H1 (cell line): ENCODE measurements around the gene RARB. TPM values are rescaled to one million over a fixed set of nuclear protein-coding genes. Genes with fewer than 3 reads are reported as not detected.

ENCODE experiments used
- CBX5 ChIP-seq: fragments of 300-800, 300-1000 bp; sonication (generic); IDR thresholded peaks from 2 replicates; pipeline ENCODE4 v1.7.1; 2016; ENCODE audit warnings: antibody characterized with exemption, low read length, low read depth
- FOSL1 ChIP-seq: IDR thresholded peaks from 2 replicates; pipeline ENCODE4 v1.6.1; 2011; ENCODE audit warnings: mild to moderate bottlenecking, low read depth, low read length, moderate library complexity; ENCODE audit not compliant: insufficient read depth
- JUND ChIP-seq: IDR thresholded peaks from 2 replicates; pipeline ENCODE4 v1.6.1; 2011; ENCODE audit warnings: mild to moderate bottlenecking, improper control_type of control experiment, low read length
- POU5F1 ChIP-seq: IDR thresholded peaks from 2 replicates; pipeline ENCODE4 v1.6.1; 2011; ENCODE audit warnings: low read depth, mild to moderate bottlenecking, low read length, moderate library complexity
- RBBP5 ChIP-seq: IDR thresholded peaks from 2 replicates; pipeline ENCODE4 v1.7.1; 2012; ENCODE audit warnings: low read depth, mild to moderate bottlenecking, inconsistent platforms, low read length, moderate library complexity, borderline replicate concordance
- SIN3A ChIP-seq, 2 experiments: IDR thresholded peaks in 1 of 2; conservative IDR thresholded peaks in 1 of 2; 2 replicates each; pipeline ENCODE4 v1.6.1; 2011 to 2012; ENCODE audit warnings: low read length in 2 of 2, improper control_type of control experiment in 1 of 2, low read depth in 1 of 2, mild to moderate bottlenecking in 1 of 2
- SRF ChIP-seq: IDR thresholded peaks from 2 replicates; pipeline ENCODE4 v1.6.1; 2011; ENCODE audit warnings: mild to moderate bottlenecking, low read depth, low read length, moderate library complexity
- TAF7 ChIP-seq: optimal IDR thresholded peaks from 2 replicates; pipeline ENCODE3; 2011; ENCODE audit warnings: low read depth, mild to moderate bottlenecking, inconsistent platforms, low read length, moderate library complexity, borderline replicate concordance
- polyA plus RNA-seq, 7 experiments: library from polyadenylated mRNA; depleted of rRNA in 3 of 7; stranded (reverse) in 5 of 7; unstranded in 2 of 7; fragments of >200 nt in 5 of 7; fragments of 200-250 nt in 2 of 7; gene quantifications; 1 replicate in 5 of 7; 2 replicates in 1 of 7; 4 replicates in 1 of 7; pipeline versions ENCODE4 v1.2.1 to v1.2.3, GENCODE V29; 2011 to 2013; ENCODE audit warnings: missing spikeins in 2 of 7, mixed read lengths in 2 of 7
- total RNA-seq: library from RNA; stranded (reverse); fragmentation: NEBNext Ultra II Directional; extraction: Animal tissue kit (Norgen Biotek cat#: 25700); gene quantifications from 2 replicates; pipeline ENCODE4 v1.2.1, GENCODE V29; 2021
- TF ChIP-seq, protein P1 (sequence below): fragments of 300-600 bp; sonication (generic); IDR thresholded peaks from 2 replicates; pipeline ENCODE4 v1.7.1; 2012; ENCODE audit warnings: low read length, moderate library complexity, mild to moderate bottlenecking, inconsistent platforms; ENCODE audit not compliant: insufficient replicate concordance
- TF ChIP-seq, protein P2 (sequence below): IDR thresholded peaks from 2 replicates; pipeline ENCODE4 v1.6.1; 2011; ENCODE audit warnings: low read depth, mild to moderate bottlenecking, low read length; ENCODE audit not compliant: insufficient read depth

Gene RARB
- total and polyA plus RNA-seq, 2 of the 8 experiments (the other 6 are each of a cell fraction or from before 2014, with no cell fraction given) = 0.15 to 0.22 TPM

DNA sequence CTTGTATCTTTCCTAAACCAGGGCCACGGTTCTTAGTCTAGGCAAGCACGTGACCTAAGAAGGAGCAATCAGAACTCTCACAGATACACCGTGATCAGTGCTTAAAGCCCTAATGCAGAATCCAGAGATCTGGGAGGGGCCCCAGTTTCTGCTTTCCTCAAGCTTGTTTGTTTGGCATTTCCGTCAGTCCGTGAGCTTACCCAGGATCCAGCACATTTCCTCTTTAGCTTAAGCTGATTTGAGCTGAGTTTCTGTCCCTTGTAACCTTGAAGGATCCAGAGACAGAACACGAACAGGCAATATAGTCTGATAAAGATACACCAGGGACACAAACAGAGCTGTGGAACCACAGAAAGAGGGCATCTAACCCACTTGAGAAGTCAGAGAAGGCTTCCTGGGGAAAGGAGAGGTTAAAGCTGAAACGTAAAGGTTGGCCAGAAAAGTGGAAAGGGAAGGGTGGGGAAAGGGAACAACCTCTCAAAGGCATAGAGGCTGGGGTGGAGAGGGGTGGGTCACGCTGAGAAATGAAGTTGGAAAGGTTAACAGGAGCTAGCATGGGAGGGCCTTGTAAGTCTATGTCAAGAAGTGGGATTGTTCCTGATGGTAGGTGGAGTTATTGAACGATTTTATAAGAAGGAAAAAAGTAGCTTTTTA, 42.1 kb upstream of the RARB start (continued):
- TF ChIP-seq, protein P1, sequence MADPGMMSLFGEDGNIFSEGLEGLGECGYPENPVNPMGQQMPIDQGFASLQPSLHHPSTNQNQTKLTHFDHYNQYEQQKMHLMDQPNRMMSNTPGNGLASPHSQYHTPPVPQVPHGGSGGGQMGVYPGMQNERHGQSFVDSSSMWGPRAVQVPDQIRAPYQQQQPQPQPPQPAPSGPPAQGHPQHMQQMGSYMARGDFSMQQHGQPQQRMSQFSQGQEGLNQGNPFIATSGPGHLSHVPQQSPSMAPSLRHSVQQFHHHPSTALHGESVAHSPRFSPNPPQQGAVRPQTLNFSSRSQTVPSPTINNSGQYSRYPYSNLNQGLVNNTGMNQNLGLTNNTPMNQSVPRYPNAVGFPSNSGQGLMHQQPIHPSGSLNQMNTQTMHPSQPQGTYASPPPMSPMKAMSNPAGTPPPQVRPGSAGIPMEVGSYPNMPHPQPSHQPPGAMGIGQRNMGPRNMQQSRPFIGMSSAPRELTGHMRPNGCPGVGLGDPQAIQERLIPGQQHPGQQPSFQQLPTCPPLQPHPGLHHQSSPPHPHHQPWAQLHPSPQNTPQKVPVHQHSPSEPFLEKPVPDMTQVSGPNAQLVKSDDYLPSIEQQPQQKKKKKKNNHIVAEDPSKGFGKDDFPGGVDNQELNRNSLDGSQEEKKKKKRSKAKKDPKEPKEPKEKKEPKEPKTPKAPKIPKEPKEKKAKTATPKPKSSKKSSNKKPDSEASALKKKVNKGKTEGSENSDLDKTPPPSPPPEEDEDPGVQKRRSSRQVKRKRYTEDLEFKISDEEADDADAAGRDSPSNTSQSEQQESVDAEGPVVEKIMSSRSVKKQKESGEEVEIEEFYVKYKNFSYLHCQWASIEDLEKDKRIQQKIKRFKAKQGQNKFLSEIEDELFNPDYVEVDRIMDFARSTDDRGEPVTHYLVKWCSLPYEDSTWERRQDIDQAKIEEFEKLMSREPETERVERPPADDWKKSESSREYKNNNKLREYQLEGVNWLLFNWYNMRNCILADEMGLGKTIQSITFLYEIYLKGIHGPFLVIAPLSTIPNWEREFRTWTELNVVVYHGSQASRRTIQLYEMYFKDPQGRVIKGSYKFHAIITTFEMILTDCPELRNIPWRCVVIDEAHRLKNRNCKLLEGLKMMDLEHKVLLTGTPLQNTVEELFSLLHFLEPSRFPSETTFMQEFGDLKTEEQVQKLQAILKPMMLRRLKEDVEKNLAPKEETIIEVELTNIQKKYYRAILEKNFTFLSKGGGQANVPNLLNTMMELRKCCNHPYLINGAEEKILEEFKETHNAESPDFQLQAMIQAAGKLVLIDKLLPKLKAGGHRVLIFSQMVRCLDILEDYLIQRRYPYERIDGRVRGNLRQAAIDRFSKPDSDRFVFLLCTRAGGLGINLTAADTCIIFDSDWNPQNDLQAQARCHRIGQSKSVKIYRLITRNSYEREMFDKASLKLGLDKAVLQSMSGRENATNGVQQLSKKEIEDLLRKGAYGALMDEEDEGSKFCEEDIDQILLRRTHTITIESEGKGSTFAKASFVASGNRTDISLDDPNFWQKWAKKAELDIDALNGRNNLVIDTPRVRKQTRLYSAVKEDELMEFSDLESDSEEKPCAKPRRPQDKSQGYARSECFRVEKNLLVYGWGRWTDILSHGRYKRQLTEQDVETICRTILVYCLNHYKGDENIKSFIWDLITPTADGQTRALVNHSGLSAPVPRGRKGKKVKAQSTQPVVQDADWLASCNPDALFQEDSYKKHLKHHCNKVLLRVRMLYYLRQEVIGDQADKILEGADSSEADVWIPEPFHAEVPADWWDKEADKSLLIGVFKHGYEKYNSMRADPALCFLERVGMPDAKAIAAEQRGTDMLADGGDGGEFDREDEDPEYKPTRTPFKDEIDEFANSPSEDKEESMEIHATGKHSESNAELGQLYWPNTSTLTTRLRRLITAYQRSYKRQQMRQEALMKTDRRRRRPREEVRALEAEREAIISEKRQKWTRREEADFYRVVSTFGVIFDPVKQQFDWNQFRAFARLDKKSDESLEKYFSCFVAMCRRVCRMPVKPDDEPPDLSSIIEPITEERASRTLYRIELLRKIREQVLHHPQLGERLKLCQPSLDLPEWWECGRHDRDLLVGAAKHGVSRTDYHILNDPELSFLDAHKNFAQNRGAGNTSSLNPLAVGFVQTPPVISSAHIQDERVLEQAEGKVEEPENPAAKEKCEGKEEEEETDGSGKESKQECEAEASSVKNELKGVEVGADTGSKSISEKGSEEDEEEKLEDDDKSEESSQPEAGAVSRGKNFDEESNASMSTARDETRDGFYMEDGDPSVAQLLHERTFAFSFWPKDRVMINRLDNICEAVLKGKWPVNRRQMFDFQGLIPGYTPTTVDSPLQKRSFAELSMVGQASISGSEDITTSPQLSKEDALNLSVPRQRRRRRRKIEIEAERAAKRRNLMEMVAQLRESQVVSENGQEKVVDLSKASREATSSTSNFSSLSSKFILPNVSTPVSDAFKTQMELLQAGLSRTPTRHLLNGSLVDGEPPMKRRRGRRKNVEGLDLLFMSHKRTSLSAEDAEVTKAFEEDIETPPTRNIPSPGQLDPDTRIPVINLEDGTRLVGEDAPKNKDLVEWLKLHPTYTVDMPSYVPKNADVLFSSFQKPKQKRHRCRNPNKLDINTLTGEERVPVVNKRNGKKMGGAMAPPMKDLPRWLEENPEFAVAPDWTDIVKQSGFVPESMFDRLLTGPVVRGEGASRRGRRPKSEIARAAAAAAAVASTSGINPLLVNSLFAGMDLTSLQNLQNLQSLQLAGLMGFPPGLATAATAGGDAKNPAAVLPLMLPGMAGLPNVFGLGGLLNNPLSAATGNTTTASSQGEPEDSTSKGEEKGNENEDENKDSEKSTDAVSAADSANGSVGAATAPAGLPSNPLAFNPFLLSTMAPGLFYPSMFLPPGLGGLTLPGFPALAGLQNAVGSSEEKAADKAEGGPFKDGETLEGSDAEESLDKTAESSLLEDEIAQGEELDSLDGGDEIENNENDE = no peak
- TF ChIP-seq SRF (no peak), RBBP5 (no peak), TAF7 (no peak), FOSL1 (no peak), JUND (no peak), POU5F1 (no peak), CBX5 (no peak), SIN3A (conservative IDR thresholded peaks at IDR 0.05 in 1 of 2, IDR thresholded peaks at IDR 0.05 in 1 of 2; ENCODE audit: low read depth in 1 of 2, low read length in 2 of 2) (no peak)
- TF ChIP-seq, protein P2, sequence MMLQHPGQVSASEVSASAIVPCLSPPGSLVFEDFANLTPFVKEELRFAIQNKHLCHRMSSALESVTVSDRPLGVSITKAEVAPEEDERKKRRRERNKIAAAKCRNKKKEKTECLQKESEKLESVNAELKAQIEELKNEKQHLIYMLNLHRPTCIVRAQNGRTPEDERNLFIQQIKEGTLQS = no peak
